ENCODE data around the gene CFAP20DC.
"Not testable (repeated sequence)": the region's sequence is repeated elsewhere in the genome, so short reads cannot be mapped to it uniquely, and the experiment has no call there.

CFAP20DC gene

DNA sequence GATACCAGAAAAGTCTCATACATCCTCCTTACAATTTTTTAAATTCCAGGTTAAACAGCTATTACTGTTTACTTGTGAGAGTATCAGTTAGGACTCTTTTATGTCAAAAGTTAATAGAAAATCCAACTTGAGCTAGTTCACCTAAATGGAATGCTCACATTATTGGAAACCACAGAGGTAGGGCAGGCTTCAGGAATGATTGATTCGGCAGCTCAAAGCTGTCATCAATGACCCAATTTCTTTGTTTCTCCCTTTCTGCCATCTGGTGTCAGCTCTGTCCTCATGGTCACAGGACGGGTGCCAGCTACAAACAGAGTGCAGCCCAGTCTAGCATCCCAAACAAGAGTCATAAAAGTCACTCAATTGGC lies 32.2 kb downstream of the CFAP20DC start:
- DNase-seq: no peak

DNA sequence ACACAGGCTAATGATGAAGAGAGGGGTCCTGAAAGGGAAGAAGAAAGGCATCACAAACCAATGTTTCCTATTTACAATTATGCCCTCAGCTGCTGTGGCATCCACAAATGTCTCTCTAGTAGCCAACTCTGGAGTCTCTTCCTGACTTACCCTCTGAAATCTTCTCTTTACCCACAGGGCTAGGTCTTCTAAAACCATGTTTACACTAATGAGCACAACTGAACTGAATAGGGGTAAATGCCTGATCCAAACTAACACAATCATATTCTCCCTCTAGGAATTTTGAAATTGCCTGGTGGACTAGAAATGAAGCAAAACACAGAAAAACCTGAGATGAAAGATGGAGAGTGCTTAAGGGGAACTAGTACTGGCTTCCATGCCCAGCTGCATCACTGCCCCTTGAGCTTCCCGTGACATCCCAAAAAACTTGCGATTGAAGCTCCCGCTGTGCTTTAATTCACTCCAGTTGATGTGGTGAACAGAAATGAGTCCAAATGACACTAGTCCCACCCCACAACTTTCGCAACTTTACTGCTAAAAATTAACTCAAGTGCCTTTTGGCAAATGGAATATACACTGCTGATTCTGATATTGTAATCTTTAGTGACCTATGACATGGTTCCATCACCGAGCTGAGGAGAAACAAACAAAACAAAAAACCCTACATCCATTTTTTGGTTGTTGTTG lies 32.8 kb downstream of the CFAP20DC start:
- DNase-seq: no peak

DNA sequence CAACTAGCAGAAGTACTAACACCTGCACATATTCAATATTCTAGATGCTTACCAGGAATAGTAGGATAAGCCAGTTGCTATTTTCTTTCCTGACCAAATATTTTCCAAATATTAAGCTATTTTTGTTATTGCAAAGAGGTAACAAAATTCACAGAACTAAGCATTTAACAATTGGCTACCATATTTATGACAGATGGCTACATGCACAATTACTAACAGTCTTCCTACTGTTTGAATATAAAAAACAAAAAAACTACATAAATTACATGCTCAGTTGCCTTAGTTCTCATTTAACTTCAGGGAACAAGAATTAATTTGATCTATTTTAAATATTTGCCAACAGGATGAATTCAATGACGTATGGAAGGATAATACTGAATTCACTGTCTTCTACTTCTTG lies 36.2 kb downstream of the CFAP20DC start:
- DNase-seq: no peak

DNA sequence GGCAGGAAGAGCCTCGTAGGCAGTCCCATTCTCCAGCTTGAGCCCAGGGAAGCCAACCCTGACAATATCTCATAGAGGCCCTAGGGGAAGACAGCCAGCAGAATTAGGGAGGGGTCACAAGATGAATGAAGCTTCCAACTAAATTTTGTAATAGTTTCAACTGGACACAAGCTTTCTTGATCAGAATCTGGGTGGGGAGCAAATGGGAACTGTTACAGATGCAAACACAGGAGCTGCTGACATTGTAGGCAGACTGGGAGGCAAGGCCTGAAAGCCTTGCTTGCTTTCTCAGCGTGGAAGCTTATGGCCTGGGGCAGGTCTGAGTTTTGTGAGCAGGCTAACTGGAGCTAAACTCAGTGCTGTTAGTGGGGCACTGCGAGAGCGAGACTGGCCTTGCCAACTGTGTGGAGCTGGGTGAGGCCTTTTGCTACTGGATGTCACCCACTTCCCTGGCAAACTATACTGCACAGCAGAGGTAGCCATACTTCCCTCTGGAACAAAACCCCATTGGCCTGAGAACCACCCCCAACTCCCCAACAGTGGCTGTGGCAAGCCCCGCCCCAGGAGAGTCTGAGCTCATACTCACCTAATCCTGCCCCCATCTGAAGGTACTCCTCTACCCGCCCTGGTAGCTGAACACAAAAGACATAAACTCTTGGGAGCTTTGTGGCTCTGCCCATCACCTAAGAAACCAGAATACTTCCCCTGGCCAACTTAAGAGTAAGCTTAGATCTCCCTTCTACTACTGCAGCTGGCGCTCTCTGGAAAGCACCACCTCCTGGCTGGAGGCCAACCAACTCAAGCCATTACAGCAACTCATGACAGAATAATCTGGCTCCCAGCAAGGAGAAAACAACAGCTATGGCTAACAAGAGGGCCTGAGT lies 42.9 kb downstream of the CFAP20DC start:
- DNase-seq: no peak

DNA sequence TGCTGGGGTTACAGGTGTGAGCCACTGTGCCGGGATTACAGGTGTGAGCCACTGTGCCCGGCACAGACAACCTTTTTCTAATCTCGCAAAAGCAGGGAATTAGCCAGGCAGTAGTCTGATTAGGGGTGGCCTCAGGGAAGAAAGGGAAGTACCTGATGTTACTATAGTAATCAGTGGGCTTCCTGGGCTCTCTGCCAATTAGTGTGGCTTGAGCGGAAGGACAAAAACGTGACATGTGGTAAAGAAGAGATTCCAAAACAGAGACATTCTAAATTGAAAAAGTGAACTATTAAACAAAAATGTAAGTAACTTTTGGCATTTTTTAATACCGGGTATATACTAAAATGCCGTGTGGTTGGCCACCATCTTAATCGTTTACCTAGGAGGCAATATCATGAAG lies 48.1 kb downstream of the CFAP20DC start:
- peak; percentile 59 to 72 (median 66) for DNase-seq

DNA sequence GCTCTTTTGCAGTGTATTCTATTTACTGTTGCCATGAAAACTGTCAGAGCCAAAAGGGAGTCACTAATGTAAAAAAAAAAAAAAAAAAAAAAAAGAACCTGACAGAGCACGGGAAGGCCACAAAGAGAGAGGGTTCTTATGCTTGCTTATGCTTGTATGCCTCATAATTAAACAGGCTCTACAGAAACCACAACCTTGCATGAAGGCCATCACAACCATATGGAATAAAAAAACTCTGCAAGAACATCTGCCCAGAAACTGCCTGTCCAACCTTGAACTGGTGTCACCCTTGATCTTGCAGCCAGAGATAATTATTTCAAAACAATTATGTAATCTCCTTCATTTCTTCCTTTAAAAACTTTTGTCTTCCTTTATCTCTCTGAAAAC lies 50.1 kb downstream of the CFAP20DC start:
- no peak for DNase-seq

DNA sequence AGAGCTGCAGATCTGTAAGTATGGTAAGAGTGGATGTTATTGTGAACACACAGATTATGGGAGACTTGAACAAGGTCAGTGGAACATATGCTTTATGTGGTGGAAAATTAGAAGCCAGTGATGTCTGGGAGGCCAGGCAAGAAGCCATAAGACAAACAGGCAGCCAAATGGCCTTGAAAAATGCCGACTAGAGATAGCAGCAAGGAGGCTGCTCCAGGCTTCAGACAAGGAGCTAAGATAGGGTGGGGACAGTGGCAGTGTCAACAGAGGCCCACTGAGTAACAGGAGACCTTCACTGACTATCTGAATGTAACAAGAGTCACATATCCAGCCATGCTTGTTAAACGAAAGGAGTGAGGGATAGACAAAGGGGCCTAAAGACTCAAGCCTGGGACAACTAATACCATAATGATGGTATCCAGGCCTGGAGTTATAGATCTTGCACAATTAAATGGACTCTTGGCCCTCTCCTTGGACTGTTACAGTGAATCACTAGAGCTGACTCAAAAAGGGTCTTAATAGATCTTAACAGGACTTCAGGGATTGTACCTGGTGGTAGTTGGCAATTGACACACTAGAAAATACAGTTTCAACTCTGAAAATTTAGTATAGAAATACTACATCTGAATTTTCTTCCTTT lies 50.6 kb downstream of the CFAP20DC start:
- no peak for DNase-seq

DNA sequence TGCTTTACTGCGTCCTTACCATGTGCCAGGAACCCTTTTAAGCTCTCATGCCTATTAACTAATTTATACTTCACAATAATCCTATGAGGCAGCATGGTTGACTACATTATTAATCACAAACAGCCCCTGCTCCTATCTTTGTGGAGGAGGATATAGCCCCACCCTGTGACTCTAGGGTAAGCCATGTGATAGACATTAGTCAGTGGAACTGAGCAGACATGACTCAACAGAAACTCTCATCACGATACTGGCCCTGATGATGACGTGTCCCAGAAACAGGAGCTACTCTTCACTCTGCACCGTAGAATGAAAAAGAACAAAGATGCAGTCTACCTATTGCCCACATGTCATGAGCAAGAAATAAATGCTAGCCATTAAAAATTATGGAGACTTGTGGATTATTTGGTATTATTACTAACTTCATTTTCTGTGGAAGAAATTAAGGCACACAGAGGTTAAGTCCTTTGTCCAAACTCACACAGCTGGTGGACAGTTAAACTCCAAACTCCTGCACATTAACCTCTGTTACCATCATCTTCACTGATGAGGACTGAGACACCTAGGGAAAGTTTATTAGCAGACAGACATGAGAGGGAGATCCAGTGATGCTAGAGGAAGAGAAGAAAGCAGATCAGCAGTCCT lies 51.2 kb downstream of the CFAP20DC start:
- DNase-seq: peak; percentile 41 to 68 (median 52)

DNA sequence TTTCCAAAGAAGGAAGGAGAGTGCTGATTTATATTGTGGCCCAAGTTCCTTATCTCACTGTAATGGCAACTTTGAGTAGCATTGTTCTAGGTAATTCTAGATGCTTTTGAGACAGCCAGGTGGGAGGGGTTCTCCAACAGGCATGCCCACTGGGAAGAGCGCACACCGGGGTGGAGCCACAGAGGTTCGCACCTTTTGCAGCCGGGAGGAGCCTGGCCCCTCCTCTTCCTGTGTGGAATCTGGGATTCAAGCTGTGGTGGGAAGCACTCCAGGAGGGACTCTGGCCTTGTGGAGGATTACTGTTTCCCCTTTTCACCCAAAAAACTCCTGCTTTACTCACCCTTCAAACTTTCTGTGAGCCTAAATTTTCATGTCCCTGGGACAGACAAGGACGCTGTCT lies 53.1 kb downstream of the CFAP20DC start:
- DNase-seq: no peak

DNA sequence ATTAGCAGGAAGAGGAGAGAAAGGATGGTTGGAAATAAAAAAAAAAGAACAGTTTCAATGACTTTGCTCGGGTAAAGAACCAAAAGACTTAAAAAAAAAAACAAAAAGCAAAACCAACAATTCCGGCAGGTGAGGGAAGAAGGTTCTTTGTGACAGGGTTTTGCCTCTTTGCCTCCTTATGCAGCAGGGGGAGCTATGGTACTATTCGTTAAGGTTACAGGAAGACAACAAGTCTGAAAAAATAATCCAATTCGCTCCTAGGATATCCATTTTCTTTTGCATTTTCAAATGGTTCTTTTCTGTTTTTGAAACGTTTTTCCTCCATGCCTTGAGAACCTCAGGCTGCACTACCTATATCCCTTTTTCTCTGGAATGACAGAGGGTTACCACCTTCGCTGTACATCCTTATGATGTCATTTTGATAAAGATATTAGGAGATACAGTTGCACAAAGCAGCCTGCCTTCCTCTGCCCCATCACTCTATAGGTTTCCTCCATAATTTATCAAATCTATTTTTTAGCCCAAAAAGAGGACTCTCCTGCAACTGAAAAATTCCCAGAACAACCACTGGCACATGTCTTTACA lies 55.0 kb downstream of the CFAP20DC start:
- peak; percentile 36 to 74 (median 51) for DNase-seq

DNA sequence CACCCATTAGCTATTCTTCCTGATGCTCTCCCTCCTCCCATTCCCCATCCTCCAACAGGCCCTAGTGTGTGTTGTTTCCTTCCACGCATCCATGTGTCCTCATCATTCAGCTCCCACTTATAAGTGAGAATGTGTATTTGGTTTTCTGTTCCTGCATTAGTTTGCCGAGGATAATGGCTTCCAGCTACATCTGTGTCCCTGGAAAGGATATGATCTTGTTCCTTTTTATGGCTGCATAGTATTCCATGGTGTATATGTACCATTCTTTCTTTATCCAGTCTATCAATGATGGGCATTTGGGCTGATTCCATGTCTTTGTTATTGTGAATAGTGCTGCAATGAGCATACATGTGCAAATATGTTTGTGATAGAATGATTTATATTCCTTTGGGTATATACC lies 56.3 kb downstream of the CFAP20DC start:
- DNase-seq: no peak

DNA sequence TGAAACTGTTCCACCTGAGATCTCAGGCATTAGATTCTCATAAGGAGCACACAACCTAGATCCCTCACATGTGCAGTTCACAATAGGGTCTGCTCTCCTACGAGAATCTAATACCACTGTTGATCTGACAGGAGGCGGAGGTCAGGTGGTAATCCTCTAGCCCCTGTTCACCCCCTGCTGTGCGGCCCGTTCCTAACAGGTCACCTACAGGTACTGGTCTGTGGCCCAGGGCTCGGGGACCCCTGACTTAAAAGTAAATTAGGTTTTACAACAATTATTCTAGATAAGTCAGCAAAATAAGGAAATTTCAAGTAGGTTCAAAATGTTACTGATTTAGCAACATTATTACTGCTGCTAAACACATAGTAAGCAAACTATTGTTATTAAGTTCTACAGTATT lies 58.2 kb downstream of the CFAP20DC start:
- DNase-seq: no peak

DNA sequence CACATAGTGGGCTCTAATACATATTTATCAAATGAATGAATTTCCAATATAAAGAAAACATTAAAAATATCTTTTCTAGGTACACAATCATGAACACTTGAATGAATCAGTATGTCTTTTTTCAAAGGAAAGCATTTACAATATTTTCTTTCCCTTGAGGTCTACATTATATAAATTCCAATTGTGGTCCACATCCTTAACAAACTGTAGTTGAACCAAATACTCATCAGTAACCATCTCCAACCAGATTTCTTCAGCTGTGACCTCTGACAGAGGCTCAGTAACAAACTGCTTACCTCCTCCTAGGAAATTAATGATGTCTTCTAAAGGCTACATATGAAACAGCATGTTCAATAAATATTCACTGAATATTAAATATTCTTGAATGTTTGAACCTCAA lies 58.8 kb downstream of the CFAP20DC start:
- DNase-seq: no peak

DNA sequence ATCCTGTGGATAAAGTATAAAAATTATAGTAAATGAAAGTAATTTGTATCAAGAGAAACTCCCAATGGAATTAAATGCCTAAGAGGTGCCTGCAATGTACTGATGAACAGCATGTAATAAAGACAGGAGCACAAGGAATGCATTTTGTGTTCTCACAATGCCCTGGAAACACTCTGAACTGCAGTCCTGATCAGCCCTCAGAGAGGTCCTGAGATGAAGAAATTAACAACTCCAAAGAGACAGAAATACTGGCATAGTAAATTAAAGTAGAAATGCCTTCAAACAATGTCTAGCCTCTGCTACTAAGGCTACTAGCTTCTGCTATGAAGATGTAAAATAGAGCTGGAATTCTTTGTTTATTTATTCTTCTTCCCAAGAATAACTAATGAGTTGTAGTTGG lies 59.9 kb downstream of the CFAP20DC start:
- DNase-seq: no peak

DNA sequence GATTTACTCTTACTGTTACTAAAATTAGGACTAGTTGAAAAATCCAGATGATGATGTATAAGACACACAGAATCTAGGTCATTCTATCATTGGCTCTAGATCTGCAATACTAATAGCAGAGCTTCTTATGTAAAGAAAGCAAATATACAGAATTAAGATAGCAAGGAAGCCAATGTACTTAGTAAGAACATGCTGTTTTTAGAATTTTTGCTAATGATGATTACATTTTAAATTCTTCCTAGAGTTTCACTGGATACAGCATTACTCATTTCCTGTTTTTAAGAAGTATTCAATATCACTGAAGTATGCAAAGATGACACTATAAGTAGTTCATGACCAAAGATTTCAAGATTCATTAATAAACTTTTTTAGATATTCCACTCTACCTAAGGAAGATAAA lies 60.7 kb downstream of the CFAP20DC start:
- no peak for DNase-seq

DNA sequence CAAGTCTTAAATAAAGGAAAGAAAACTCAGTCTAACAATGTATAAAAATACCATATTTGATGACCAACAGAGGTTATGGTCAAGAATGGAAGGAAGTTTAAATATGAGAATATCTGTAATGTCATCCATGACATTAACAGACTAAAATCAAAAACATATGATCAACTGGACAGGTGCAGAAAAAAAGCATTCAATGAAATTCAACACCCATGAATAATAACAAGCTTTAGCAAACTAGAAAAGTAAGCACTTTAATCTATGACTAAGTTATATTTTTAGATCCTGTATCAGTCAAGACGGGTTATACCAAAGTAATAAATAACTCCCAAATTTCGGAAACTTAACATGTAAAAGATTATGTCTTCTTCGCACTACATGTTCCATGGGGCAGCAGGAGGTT lies 61.8 kb downstream of the CFAP20DC start:
- DNase-seq: no peak

DNA sequence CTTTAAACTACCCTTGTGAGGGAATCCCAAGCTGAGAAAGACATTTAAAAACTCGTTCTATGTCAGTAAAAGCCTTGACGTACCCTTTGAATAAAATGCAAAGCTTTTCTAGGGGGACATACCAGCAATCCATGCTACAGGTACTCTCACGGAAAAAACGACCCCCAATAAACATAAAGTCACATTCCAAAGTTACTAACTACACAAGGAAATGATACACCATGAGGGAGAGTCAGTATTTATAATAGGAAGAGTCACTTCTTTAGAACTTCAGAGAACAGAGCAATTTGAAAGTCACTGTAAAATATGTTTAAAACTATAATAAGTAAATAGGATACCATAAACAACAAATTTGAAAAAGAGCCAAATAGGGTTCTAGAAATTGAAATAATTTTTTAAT lies 63.2 kb downstream of the CFAP20DC start:
- no peak for DNase-seq

DNA sequence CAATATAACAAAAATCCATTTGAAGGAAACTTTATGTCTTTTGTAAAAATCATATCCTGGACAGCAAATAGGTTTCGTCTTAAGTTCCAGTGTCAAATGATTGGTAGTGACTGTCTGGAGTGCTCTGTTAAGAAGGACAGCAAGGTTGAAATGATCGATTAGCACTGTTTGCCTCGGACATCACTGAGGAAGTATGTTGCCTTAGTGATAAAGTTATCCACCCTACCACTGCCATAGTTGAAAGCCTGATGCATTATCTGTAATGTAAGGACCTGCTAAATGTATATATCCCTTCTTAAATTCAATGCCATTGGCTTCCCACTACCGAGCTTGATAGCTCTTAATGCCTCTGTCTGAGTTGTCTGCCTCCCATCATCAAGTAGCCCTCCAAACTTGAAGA lies 70.0 kb downstream of the CFAP20DC start:
- DNase-seq: no peak

DNA sequence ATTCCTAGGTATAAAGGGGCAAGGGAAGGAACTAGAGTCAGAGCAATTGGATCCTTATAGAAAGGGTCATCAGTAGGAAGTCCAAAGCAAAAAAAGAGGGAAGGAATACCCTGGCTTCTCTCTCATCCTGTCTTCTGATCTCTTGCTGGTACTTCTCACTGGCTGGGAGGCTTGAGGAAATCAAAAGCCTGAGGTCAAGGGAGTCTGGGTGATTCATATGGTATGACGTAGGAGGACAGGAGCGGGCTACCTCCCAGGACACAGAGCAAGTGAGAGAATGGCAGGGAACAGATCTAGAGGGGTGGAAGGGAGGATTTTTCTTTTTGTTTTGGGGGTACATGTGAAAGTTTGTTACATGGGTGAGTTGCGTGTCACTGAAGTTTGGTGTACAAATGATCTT lies 76.0 kb downstream of the CFAP20DC start:
- DNase-seq: no peak

DNA sequence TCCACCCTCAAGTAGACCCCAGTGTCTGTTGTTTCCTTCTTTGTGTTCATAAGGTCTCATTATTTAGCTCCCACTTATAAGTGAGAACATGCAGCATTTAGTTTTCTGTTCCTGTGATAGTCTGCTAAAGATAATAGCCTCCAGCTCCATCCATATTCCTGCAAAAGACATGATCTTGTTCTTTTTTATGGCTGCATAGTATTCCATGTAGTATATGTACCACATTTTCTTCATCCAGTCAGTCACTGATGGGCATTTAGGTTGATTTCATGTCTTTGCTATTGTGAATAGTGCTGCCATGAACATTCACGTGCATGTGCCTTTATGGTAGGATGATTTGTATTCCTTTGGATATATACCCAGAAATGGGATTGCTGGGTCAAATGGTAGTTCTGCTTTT lies 82.0 kb downstream of the CFAP20DC start:
- not testable (repeated sequence) for DNase-seq

DNA sequence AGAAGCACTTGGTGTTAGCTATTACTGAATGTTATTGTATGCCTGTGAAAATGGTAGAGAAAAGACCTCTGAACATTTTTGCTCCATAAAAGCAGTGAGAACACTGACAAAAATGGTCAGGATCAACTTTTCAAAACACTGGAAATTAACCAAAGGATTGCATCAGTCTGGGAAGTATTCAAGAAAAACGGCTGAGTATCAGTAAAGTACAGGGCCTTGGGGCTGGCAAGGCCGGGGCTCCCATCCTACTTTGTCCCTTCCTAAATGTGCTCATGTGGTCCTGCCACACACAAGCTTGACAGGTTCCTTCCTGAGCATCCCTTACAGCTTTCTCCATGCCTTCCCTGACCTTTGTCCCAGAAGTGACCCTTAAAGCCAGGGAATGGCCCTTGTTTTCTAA lies 84.0 kb downstream of the CFAP20DC start:
- no peak for DNase-seq

DNA sequence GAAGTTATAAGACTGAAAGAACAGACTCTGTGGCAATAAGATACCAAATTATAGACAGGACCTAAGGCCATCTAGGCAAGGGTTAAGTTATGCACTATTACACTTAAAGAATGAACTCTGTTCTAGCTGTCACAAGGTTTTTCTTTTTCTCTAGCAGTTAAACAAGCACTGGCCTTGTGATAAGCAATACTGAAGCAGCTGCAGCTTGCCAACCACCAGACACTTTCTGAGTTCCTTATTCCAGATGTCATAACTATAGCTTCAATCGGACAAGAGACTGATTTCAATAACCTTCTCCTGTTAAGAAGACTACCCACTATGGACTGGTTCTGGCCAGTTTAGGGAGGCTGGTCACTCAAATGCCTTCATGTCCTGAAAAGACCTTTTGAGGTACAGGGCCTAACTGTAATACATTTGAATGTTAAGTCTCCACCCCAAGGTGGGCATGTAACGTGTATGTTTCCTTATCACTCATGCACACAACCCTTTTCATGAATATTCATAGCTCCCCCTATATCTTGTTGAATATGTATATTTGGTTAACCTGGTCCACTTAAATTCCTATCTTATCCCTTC lies 85.8 kb downstream of the CFAP20DC start:
- DNase-seq: peak in 2 of 4 experiments; percentile 3

DNA sequence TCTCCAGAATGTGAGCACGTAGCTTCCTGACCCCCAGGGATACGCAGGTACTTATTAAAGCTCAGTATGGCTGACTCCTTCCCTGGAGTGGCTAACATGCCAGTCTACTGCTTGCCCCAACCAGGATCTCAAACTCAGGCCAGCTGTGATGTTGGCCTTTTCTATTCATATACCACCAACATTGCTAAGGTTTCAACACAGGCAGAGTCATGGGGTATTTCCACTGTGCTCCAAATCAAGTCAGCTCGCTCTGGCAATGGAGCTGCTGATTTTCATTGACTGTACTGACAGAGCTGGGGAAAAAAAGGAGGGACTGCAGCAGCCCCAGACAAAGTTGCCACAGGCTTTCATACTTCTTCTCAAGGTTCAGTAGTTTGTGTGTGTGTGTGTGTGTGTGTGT lies 87.0 kb downstream of the CFAP20DC start:
- DNase-seq: no peak

All from suppressor macrophage (primary cell).